Globus pallidus (tissue), 1 donor: Measurements from ENCODE around the gene RIOK3.

Experiments
- DNase-seq: peaks from one replicate; pipeline ENCODE4 v3.0.0-alpha.2; 2015; ENCODE audit warnings: low spot score

The RIOK3 gene

DNA sequence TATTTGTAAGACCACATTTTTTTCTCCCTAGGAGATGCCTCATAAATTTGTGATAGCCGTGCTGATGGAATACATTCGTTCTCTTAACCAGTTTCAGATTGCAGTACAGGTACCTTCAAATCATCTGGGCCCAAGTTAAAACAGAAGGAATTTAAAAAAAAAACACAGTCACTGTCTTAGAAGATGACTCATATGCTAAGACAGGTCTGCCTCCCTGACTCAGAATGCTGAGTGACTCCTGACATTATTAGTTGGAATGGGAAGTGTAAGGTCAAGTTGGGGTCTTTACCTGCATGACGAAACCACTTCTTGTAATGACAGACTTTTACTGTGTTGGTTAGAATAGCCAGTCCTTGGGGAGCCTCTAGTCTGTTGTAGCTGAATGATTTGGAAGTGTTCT is 76.5 kb downstream of the RIOK3 start:
- no peak for DNase-seq

DNA sequence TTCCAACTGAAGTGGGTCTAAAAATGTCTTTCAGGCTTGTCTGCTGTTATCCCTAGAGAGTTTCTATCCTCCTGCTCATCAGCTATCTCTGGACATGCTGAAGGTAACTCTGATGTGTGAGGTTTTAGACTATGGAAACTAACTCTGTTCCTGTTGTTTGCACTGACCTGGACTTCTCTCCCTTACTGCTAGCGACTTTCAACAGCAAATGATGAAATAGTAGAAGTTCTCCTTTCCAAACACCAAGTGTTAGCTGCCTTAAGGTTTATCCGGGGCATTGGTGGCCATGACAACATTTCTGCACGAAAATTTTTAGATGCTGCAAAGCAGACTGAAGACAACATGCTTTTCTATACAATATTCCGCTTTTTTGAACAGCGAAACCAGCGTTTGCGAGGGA is 77.1 kb downstream of the RIOK3 start:
- no peak for DNase-seq

DNA sequence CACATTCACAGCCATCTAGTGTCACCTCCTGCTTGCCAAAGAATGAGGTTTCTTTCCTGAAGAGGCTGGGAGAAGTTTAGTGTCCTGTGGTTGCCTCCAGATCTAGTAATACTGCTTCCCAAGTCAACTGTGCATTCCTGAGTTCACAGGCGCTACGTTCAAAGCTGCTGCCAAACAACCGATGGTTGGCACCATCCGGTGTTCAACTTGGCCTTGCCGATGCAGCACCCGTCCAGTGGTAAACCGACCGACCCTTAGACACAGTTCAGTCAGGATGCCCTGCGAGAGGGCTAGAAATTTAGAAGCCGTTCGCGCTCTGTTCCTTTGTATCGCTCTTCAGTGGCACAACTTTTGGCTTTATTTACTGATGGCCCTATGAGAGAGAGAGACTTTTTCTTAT is 78.8 kb downstream of the RIOK3 start:
- DNase-seq: no peak
